GM19193 (cell line): ENCODE data around the gene MARCHF3.

Experiments
- POLR2A ChIP-seq: IDR thresholded peaks from 4 replicates; pipeline ENCODE4 v1.6.1; 2011; ENCODE audit not compliant: insufficient read depth, insufficient read length; ENCODE audit errors: extremely low read depth

The MARCHF3 gene

DNA sequence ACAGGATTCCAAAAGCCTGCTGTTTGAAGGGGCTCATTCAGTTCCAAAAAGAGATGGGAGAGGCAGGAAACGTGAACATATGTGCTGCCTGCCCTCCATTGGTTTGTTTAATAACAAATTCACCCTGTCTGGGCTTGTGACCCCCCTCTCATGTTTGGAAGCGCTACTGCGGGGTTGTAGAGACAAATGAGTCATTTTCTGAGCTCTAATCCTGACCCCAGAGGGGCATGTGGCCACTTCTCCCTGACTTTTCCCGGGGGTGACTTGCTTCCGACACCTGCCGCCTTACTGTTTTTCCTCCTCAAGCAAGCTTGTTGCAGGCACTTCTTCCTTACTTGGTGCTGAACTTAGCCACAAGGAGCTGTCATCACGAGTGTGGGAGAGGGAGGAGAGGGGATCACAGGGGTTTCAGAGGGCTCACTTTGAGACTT is 177.5 kb downstream of the MARCHF3 start:
- TF ChIP-seq POLR2A: no peak

DNA sequence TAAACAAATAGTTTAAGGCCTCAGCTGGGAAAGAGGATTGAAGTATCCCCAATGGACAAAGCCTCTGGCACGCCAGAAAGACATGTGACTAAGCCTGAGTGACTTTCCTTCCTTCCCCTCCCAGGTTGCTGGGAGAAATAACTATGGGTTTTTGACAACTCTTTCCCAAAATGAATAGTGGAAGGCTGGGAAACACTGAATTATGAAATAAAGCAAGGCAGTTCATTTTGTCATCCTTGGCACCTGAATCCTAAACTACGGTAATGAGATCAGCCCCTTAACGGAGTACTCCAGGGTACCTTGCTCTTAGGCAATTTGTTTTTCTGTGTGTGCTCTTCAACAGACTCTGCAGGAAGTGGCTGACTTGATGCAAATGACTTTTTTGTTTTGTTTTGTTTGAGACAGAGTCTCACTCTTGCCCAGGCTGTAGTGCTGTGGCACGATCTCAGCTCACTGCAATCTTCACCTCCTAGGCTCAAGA is 178.2 kb downstream of the MARCHF3 start:
- no peak for TF ChIP-seq POLR2A

DNA sequence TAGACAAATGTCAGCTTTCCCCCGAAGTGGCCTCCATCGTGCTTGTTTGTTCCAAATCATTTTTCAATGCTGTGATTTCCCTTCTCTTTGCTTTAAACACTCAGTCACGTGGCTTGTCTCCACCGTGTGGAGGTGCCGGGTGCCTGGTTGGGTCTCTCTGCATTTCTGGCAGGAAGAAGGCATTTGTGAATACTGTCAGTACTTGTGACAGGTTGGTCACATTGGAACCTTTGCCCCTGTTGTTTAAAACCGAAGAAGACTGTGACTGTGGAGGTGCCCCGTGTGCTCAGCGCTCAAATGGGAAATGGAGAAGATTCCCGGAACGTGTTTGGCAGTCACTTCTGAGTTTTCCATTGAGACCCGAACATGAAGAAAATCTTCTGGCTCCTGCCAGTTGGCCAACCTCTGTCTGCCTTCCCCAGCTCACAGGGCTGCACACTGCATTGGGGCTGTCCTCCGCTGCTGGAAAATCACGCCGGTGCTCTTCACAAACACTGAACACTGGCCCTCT is 178.8 kb downstream of the MARCHF3 start:
- TF ChIP-seq POLR2A: no peak

DNA sequence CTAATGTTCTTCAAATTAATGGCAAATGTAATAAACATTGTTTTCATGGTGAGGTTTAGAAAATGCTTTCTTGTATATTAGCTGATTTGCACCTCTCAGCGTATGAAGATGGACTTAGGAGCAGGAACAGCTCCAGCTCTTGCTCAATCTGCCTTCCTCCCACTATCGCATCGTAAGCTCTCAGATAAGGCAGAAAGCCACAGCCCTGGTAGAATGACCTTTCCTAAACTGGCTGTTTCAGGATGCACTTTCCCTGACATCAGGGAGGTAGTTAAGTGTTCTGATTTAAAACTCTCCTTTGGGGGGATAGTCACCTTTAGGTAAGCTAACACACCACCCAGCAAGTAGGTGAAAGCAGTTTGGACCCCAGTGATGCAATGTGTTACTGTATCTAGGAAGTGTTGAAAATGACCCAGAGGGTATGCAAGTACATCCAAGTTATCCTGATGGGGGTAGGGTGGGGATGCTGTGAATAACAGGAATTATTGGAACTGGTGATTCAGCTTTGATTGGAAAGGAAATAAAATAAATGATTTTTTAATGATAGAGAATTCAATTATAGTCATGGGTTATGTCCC is 181.2 kb downstream of the MARCHF3 start:
- no peak for TF ChIP-seq POLR2A

DNA sequence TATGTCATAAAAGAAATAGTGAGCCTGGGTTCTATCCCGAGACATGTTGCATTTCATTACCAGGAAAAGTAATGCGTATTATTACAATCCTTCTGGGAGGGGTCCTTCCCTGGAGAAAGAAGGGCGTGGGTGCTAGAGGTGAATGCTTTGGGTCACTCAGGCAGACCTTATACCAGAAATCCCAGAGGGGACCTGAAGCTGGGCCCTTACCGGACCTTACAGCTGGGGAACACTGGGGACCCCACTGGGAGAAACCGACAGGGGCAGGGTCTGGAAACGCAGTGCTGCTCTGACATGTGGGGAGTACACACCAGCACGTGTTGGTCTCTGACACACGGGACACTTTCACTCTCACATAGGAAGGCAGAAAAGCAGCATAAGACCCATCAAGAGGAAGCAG is 182.1 kb downstream of the MARCHF3 start:
- TF ChIP-seq POLR2A: no peak

DNA sequence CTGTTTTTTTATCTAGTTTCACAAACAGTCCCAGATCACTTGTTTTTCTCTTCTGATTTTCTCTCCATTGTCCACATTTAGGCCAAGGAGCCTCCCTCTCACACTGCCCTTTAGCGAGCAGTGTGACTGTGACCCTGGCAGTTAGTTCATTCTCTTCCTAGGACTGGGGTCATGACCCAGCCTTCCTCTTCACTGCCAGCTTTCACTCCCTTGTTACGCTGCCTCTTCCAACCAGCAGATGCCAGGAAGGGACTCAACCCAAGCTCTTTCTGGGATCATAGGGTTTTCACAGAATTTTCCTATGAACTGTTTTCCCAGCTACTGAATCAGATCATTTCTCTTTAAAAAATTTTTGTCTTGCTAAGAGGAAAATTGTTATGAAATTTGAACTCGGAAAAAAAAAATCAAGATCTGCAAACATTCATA is 182.5 kb downstream of the MARCHF3 start:
- no peak for TF ChIP-seq POLR2A

DNA sequence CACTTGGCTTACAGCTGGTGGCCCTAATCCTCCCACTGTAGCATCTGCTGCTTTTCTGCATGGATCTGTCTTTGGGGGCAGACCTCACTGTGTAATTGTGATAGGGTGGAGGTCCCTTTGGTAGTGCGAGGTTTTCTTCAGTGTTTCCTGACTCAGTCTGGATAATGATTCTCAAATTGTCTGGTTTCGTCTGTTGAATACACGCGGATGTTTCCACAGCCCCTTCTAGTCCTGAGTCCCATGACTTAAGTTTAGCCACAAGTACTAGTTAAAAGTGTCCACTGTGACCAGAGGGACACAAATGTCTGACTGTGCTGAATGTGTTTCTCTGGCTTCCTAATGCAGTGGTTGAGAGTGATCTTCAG is 182.9 kb downstream of the MARCHF3 start:
- no peak for TF ChIP-seq POLR2A

DNA sequence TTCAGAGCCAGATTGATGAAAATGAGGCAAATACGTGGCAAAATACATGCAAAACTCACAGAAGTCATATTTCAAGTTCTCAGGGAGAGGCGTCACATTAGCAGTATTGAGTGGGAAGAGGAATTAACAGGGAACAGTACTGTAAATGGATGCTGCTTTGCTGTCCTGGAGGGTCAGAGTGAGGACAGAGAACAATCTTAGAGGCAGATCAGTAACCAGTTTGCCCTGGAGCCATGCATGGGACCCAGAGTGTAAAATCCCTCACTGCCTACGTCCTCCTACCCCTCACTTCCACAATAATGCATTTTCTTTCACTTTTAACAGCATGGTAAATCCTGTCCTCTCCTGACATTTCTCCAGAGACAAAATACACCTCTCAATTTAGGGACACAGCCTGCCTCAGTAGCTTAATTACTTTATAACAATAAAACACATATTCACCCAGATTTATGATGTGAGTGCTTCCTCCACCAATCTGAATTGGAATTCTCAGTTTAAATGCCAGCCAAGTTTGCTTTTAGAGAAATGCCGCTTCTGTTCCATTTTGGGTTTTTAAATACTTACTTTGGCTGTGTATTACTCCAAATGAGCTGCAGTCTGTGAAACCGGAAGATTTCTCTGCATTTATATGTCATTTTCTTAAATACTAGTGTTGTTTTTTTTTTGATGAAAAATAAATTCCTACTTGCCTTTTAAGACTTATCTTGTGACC is 183.5 kb downstream of the MARCHF3 start:
- no peak for TF ChIP-seq POLR2A

DNA sequence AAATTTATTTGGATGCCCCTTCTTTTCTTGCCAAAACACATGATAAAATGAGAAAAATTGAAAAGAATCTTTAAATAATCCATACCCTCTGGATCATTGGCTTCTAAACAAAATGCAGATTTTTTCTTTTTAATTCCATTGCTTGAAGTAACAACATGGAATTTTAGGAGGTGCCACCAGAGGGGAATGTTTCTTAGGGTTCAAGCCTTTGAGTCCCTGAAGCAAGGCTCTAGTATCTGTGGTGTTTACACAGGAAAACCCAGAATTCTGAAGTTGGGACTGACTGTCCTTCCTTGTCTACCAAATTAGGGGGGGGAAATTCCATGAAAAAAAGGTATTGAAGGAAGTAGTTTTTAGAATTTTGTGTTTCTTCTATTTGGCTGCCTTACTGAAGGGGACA is 184.0 kb downstream of the MARCHF3 start:
- TF ChIP-seq POLR2A: no peak

DNA sequence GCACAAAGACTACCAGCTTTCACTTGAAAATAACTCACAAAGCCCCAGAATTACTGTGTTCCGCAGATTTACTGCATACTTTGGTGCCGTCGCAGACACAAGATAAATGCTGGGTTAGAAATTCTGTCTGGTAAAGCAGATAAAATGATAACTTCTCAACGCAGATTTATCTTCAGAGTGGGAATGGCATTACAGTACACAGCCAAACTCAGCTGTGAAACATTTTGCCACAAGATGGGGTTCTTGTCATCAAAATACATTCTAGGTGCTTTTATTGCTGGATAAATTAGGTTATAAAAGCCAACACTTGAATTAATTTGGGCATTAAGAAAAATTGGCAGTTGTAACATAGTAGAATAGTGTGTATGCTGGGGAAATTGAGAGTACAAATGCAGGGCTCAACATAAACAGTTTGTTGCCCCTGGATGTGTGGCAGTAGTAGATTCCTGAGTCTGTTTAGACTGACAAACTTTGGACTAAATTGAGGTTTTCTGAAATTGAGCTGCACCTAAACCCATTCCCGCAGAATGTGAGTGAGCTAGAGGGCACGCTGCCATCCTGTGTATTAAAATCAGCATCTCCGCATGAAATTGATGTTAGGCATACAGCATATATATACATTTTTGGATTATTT is 192.3 kb downstream of the MARCHF3 start:
- TF ChIP-seq POLR2A: no peak

DNA sequence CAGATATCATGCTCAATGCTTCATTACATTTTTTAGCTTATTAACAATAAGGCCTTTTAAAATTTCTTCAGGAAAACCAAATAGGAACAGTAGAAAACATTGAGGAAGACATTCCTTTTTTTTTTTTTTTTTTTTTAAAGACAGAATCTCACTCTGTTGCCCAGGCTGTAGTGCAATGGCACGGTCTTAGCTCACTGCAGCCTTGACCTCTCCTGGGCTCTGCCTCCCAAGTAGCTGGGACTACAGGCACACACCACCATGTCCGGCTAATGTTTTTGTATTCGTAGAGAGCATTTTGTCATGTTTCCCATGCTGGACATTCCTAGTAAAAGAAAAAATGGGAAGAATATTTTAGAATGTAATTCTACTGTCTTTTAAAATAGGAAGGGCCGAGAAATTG is 193.1 kb downstream of the MARCHF3 start:
- TF ChIP-seq POLR2A: no peak

DNA sequence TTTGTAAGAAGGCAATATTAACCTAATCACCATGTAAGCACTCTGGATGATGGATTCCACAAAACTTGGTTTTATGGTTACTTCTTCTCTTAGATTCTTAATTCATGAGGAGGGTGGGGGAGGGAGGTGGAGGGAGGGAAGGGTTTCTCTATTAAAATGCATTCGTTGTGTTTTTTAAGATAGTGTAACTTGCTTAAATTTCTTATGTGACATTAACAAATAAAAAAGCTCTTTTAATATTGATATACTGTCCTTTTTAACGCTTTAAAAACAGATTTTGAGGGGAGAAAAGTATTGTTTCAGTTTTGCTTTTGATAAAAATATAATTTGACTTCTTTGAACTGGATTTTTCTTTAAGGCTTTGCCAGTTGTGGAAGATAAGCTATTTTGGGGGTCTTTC is 193.6 kb downstream of the MARCHF3 start:
- TF ChIP-seq POLR2A: no peak

DNA sequence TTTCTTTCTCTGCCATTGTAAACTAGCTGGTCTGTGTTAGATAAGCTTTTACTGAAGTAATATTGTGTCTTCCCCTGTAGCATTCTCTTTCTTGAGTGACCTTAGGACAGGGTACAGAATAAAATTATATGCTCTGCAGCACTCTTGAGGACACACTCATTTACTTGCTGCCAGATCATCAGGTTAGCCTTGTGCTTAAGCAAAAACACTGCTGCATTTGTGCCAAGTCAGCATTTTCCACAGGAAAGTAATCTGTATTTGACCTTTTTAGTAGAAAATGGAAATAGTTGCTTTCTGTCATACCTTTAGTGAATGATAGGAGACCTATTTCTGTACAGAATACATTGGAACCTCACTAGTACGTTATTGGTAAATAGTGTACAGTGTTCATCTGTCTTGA is 199.2 kb downstream of the MARCHF3 start:
- TF ChIP-seq POLR2A: no peak

DNA sequence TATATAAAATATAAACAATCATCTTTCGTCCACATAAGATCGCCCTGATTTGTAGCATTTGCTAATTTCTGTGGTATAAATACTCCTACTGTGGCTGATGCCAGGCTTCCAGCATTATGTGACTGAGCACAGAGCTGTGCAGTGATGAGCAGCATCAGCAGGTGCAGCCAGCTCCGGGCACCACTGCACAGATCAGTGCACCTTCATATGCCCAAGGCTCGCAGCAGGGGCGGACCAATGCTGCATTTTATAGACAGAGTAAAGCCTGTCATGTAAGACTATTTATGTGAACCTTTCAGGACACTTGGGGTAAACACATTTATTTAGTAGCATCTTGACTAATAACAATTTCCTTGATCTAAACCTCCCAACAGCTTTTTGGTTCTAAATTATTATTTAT is 200.3 kb downstream of the MARCHF3 start:
- TF ChIP-seq POLR2A: no peak

DNA sequence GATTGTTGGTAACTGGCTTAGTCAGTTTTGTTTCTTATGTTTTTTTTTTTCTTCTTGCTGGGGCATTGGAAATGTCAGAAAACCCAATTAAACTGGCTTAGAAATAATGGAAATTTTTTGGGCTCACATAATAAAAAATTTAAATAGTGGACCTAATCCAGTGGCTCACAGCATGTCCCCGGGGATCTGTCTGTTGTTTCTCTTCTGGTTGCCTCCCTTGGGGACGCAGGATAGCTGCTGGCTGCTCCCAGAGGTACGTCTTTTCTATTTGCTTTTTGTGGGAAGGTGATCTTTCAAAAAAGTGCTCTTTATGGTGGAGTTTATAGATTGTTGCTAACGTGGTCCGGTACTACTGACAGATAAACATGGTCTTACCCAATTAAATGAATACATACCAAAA is 201.3 kb downstream of the MARCHF3 start:
- TF ChIP-seq POLR2A: no peak
